PC-9 (cell line): ENCODE data around the gene ADAMTS2. TPM values are rescaled to one million over a fixed set of nuclear protein-coding genes. Genes with fewer than 3 reads are reported as not detected.

Source experiments
- BruUV-seq: library from RNA; stranded (reverse); fragments of 400-500 nt; replicated peaks from 2 replicates; lab custom pipeline; 2021; lab: Mats Ljungman, UMichigan
- CTCF ChIA-PET: fragments of 300-600 bp; sonication (Branson Sonifier 250); formaldehyde crosslinking; loops from one replicate; lab custom pipeline; 2022; ENCODE audit warnings: antibody characterized with exemption; lab: Charles Lee
- POLR2A ChIA-PET: fragments of 300-600 bp; sonication (Branson Sonifier 250); formaldehyde crosslinking; loops from one replicate; lab custom pipeline; 2022; ENCODE audit warnings: antibody characterized with exemption; ENCODE audit not compliant: unreplicated experiment; lab: Charles Lee
- DNase-seq, 2 experiments: peaks; one replicate each; pipeline versions ENCODE4 v3.0.0 to v3.0.0-alpha.2; 2015 to 2022; ENCODE audit warnings: mixed read lengths in 1 of 2
- H2AFZ ChIP-seq: fragments of 200-600 bp; sonication (generic); 2 replicates; pipeline ENCODE4 v1.8.1; 2017; ENCODE audit warnings: antibody characterized with exemption
- H3F3A ChIP-seq: fragments of 200-600 bp; sonication (generic); 2 replicates; pipeline ENCODE4 v1.8.1; 2017; ENCODE audit warnings: antibody characterized with exemption, mild to moderate bottlenecking, low read depth; ENCODE audit not compliant: insufficient read depth
- H3K27ac ChIP-seq: fragments of 200-600 bp; sonication (generic); 2 replicates; pipeline ENCODE4 v1.6.1; 2016; ENCODE audit warnings: mixed run types
- H3K27me3 ChIP-seq: fragments of 200-600 bp; sonication (generic); 2 replicates; pipeline ENCODE4 v1.6.1; 2016; ENCODE audit warnings: low read depth, mixed run types; ENCODE audit not compliant: insufficient read depth
- H3K36me3 ChIP-seq: fragments of 200-600 bp; sonication (generic); 2 replicates; pipeline ENCODE4 v1.6.1; 2016; ENCODE audit warnings: low read depth, mixed run types
- H3K4me1 ChIP-seq: fragments of 200-600 bp; sonication (generic); replicated peaks from 2 replicates; pipeline ENCODE4 v1.6.1; 2016; ENCODE audit warnings: mixed run types; ENCODE audit not compliant: insufficient read depth
- H3K4me2 ChIP-seq: fragments of 200-600 bp; sonication (generic); 2 replicates; pipeline ENCODE4 v1.6.1; 2017; ENCODE audit warnings: mixed run types
- H3K4me3 ChIP-seq: fragments of 200-600 bp; sonication (generic); 2 replicates; pipeline ENCODE4 v1.6.1; 2016; ENCODE audit warnings: mixed run types
- H3K79me2 ChIP-seq: fragments of 200-600 bp; sonication (generic); 2 replicates; pipeline ENCODE4 v1.6.1; 2017; ENCODE audit warnings: low read depth, mixed run types
- H3K9me2 ChIP-seq: fragments of 200-600 bp; sonication (generic); 2 replicates; pipeline ENCODE4 v1.8.1; 2017; ENCODE audit warnings: mild to moderate bottlenecking; ENCODE audit not compliant: insufficient read depth
- H3K9me3 ChIP-seq: fragments of 200-600 bp; sonication (generic); 2 replicates; pipeline ENCODE4 v1.8.1; 2016; ENCODE audit warnings: low read depth; ENCODE audit not compliant: insufficient read depth
- H4K20me1 ChIP-seq: fragments of 200-600 bp; sonication (generic); 2 replicates; pipeline ENCODE4 v1.8.1; 2017; ENCODE audit not compliant: insufficient read depth
- CTCF ChIP-seq: fragments of 200-600 bp; sonication (generic); conservative IDR thresholded peaks from 2 replicates; pipeline ENCODE4 v1.6.1; 2017; ENCODE audit warnings: mixed run types, antibody characterized with exemption, mild to moderate bottlenecking, moderate library complexity
- EZH2 ChIP-seq: fragments of 200-600 bp; sonication (generic); IDR thresholded peaks from 2 replicates; pipeline ENCODE4 v1.8.0; 2017; ENCODE audit warnings: antibody characterized with exemption, low read depth
- intact Hi-C: fragments of 100-400 bp; cut with micrococcal nuclease; formaldehyde crosslinking; loops from one replicate; pipeline ENCODE4 v1.10.0; 2022; ENCODE audit not compliant: unreplicated experiment
- total RNA-seq: library from RNA; stranded (reverse); gene quantifications from 2 replicates; pipeline ENCODE4 v1.2.3, GENCODE V29; 2021

Gene ADAMTS2
- total RNA-seq, 1 experiment from 2014 or later = not detected

GRCh38 chr5:179153921-179154345 lies 191.3 kb downstream of the ADAMTS2 start:
- ChIA-PET POLR2A (no interaction called here), CTCF (no interaction called here)
- no peaks in the 10 kb centered on the region for H3K4me1 ChIP-seq
- no peaks in the 10 kb centered on the region for H3K79me2 ChIP-seq
- H3K36me3 ChIP-seq = no peaks in the 10 kb centered on the region
- H3K4me3 ChIP-seq = no peak overlapping the region
- no peaks in the 10 kb centered on the region for H3K9me2 ChIP-seq
- no peak for DNase-seq
- intact Hi-C loops = no loop called here
- H2AFZ ChIP-seq = no peak overlapping the region
- H3K27me3 ChIP-seq = peaks cover 98% of the 10 kb centered on the region
- TF ChIP-seq CTCF (no peak), EZH2 (no peak)
- no peaks in the 10 kb centered on the region for H3F3A ChIP-seq
- H3K4me2 ChIP-seq = no peak overlapping the region
- H3K9me3 ChIP-seq = no peaks in the 10 kb centered on the region
- no peaks in the 10 kb centered on the region for H4K20me1 ChIP-seq
- no peak overlapping the region for H3K27ac ChIP-seq
- no TSS peak for BruUV-seq

GRCh38 chr5:179153341-179153901 lies 191.8 kb downstream of the ADAMTS2 start:
- intact Hi-C loops = no loop called here

GRCh38 chr5:179152941-179153340 lies 192.3 kb downstream of the ADAMTS2 start:
- Histone ChIP-seq H3K27me3 (peaks cover 98% of the 10 kb centered on the region), H3K36me3 (no peaks in the 10 kb centered on the region), H3K9me2 (no peaks in the 10 kb centered on the region), H3K79me2 (no peaks in the 10 kb centered on the region), H3K9me3 (no peaks in the 10 kb centered on the region), H3K27ac (no peak overlapping the region), H3K4me1 (no peaks in the 10 kb centered on the region), H3K4me2 (no peak overlapping the region), H4K20me1 (no peaks in the 10 kb centered on the region), H3K4me3 (no peak overlapping the region), H3F3A (no peaks in the 10 kb centered on the region), H2AFZ (no peak overlapping the region)
- ChIA-PET POLR2A (no interaction called here), CTCF (no interaction called here)
- TF ChIP-seq EZH2 = no peak
- TF ChIP-seq CTCF = no peak
- BruUV-seq = no TSS peak
- DNase-seq = no peak
- intact Hi-C loops = no loop called here

More at GRCh38 chr5:179153341-179153901, 191.8 kb downstream of the ADAMTS2 start:
- no peak for TF ChIP-seq CTCF
- no peak for TF ChIP-seq EZH2
- DNase-seq = no peak
- ChIA-PET POLR2A (no interaction called here), CTCF (no interaction called here)
- Histone ChIP-seq H3K4me2 (no peak overlapping the region), H2AFZ (no peak overlapping the region), H3K4me3 (no peak overlapping the region), H3K9me3 (no peaks in the 10 kb centered on the region), H3K4me1 (no peaks in the 10 kb centered on the region), H4K20me1 (no peaks in the 10 kb centered on the region), H3K9me2 (no peaks in the 10 kb centered on the region), H3K27me3 (peaks cover 98% of the 10 kb centered on the region), H3K36me3 (no peaks in the 10 kb centered on the region), H3F3A (no peaks in the 10 kb centered on the region), H3K79me2 (no peaks in the 10 kb centered on the region), H3K27ac (no peak overlapping the region)
- BruUV-seq = no TSS peak
